Heart right ventricle (tissue), 16 donors: ENCODE measurements around the gene DLL4. TPM values are rescaled to one million over a fixed set of nuclear protein-coding genes. Genes with fewer than 3 reads are reported as not detected.
A peak's percentile ranks its signal among the peaks of the same experiment; 100 is the strongest.

Experiments
- ATAC-seq, 8 donors: fragments of 200-7000 bp; cut with Tn5 transposase; one replicate each; pipeline ENCODE4 v1.9.1; 2020; ENCODE audit warnings: mild to moderate bottlenecking in 8 of 8, moderate library complexity in 8 of 8, moderate number of reproducible peaks in 1 of 8
- DNase-seq, 2 donors: peaks; one replicate each; pipeline ENCODE4 v3.0.0-alpha.2; 2020
- H3K27ac ChIP-seq, 10 donors: fragments of 200-600 bp; sonication (generic) in 2 of 10; one replicate each; pipeline versions ENCODE4 v1.5.0 to v1.8.0; 2020 to 2022; ENCODE audit warnings: mild to moderate bottlenecking in 3 of 10
- H3K27me3 ChIP-seq, 7 donors: fragments of 200-600 bp; one replicate each; pipeline ENCODE4 v1.8.0; 2021 to 2022; ENCODE audit warnings: mild to moderate bottlenecking in 2 of 7
- H3K36me3 ChIP-seq, 9 donors: fragments of 200-600 bp; sonication (generic) in 1 of 9; one replicate each; pipeline versions ENCODE4 v1.5.0 to v1.8.0; 2020 to 2022; ENCODE audit warnings: mild to moderate bottlenecking in 2 of 9
- H3K4me1 ChIP-seq, 9 donors: fragments of 200-600 bp; sonication (generic) in 1 of 9; one replicate each; pipeline versions ENCODE4 v1.5.0 to v1.8.0; 2020 to 2022; ENCODE audit warnings: mild to moderate bottlenecking in 4 of 9
- H3K4me3 ChIP-seq, 10 donors: fragments of 200-600 bp; sonication (generic) in 2 of 10; one replicate each; pipeline versions ENCODE4 v1.5.0 to v1.8.0; 2020 to 2022; ENCODE audit warnings: mild to moderate bottlenecking in 7 of 10, moderate library complexity in 2 of 10
- H3K9me3 ChIP-seq, 11 donors: fragments of 200-600 bp in 10 of 11; sonication (generic) in 2 of 11; one replicate each; pipeline versions ENCODE4 v1.5.0 to v1.8.0; 2013 to 2022; ENCODE audit warnings: mild to moderate bottlenecking in 2 of 11, control low read depth in 1 of 11, moderate library complexity in 1 of 11
- CTCF ChIP-seq, 9 donors: fragments of 200-600 bp; sonication (generic) in 2 of 9; IDR thresholded peaks; one replicate each; pipeline versions ENCODE4 v1.5.0 to v1.8.0; 2021 to 2022; ENCODE audit warnings: antibody characterized with exemption in 9 of 9, mild to moderate bottlenecking in 5 of 9, moderate library complexity in 1 of 9
- WGBS, 2 donors: extraction: QIAGEN DNeasy Blood & Tissue Kit; methylation state at CpG; one replicate each; pipeline ENCODE4 v1.1.7; 2013; ENCODE audit warnings: inconsistent platforms in 1 of 2; 5-methylcytosine and 5-hydroxymethylcytosine counted together
- intact Hi-C, 10 donors: fragments of 100-400 bp; cut with DNase I; formaldehyde crosslinking; loops; one replicate each; pipeline versions ENCODE4 v1.11.1 to v1.14.2; 2022
- polyA plus RNA-seq, 2 donors: library from polyadenylated mRNA; stranded (reverse); fragments of 200-250 nt; gene quantifications; one replicate each; pipeline ENCODE4 v1.2.3, GENCODE V29; 2013
- total RNA-seq, 10 donors: library from RNA; stranded (reverse); fragmentation: NEBNext Ultra II Directional in 3 of 10; extraction: Animal tissue kit (Norgen Biotek cat#: 25700) in 3 of 10; gene quantifications; one replicate each; pipeline versions ENCODE4 v1.2.1 to v1.2.4, GENCODE V29; 2021 to 2023
- donor health status: Arrhythmogenic right ventricular cardiomyopathy.
- donor health status: ischemic (EF 13 %, LVEDD 7.1; RV severe dilation, severe dysfunction).
- donor health status: healthy with polysubstance abuse.
- donor health status: DM: no; HTN: yes; CAD: no.
- donor health status: DM: no; HTN: no; CAD: no.
- donor health status: ischemic (EF 25% LVEDD 6.9; RV normal size, moderate dysfunction).
- donor health status: ischemic (EF 25% LVEDD 5.7; RV mildly dilated, moderate dysfunction).
- donor health status: healthy.
- donor health status: DM: yes; HTN: yes; CAD: no.
- donor health status: Ischemic cardiomyopathy.
- donor health status: ischemic (EF 35%, LVEDD 5.7; RV mildly dilated, moderate dysfunction).
- donor health status: nonischemic (EF 11% LVEDD 7.7; RV severe dilation, severe dysfunction).
- donor health status: DM: yes; HTN: yes; CAD: no.
- donor health status: PGD.
- donor health status: ischemic (EF 29% LVEDD 5.4; RV normal size, mild dysfunction).
- donor health status: nonischemic (EF 23%, LVEDD 6.1; RV moderate dilation, normal function).

DLL4 gene
- total and polyA plus RNA-seq, 12 donors = 6.5 to 24.8 (median 14.0) TPM

- ATAC-seq (no peak), DNase-seq (no peak)
- H3K27me3 ChIP-seq = no peaks in the 10 kb centered on the region
- peak overlapping the region in 1 of 10 donors; percentile 18 for H3K27ac ChIP-seq
- H3K36me3 ChIP-seq = no peaks in the 10 kb centered on the region
- H3K9me3 ChIP-seq = no peaks in the 10 kb centered on the region
- intact Hi-C loops = no loop called here
- no peak for TF ChIP-seq CTCF (IDR thresholded peaks at IDR 0.05)
- H3K4me3 ChIP-seq = no peak overlapping the region
- peaks cover 11 to 77% (median 39%) of the 10 kb centered on the region in 9 donors for H3K4me1 ChIP-seq
- 86 to 93% methylated on average over 2 of the region's 2 CpGs for WGBS, 2 donors
These were observed 17.4 kb upstream of the DLL4 start for GRCh38 chr15:40911693-40912092.

- ATAC-seq (no peak), DNase-seq (no peak)
- H3K9me3 ChIP-seq = no peaks in the 10 kb centered on the region
- WGBS, 2 donors = 71 to 73% methylated on average over 5 to 6 of the region's 6 CpGs
- no peak overlapping the region for H3K4me3 ChIP-seq
- H3K4me1 ChIP-seq = peaks cover 3 to 77% (median 31%) of the 10 kb centered on the region in 9 donors
- H3K27me3 ChIP-seq = no peaks in the 10 kb centered on the region
- no peak for TF ChIP-seq CTCF (IDR thresholded peaks at IDR 0.05)
- intact Hi-C loops = no loop called here
- peak overlapping the region in 2 of 10 donors; percentile 10 to 21 for H3K27ac ChIP-seq
- no peaks in the 10 kb centered on the region for H3K36me3 ChIP-seq
These were observed 16.7 kb upstream of the DLL4 start for GRCh38 chr15:40912478-40912877.

GRCh38 chr15:40914013-40914412 is 15.1 kb upstream of the DLL4 start:
- intact Hi-C loops = no loop called here
- TF ChIP-seq CTCF (IDR thresholded peaks at IDR 0.05) = no peak
- no peak overlapping the region for H3K4me3 ChIP-seq
- H3K4me1 ChIP-seq = peaks cover 4 to 73% (median 27%) of the 10 kb centered on the region in 9 donors
- no peaks in the 10 kb centered on the region for H3K36me3 ChIP-seq
- ATAC-seq = no peak
- peak overlapping the region in 3 of 10 donors; percentile 4 to 88 (median 83) for H3K27ac ChIP-seq
- no peak for DNase-seq
- WGBS, 2 donors = 94 to 96% methylated on average over 12 of the region's 12 CpGs
- H3K27me3 ChIP-seq = no peaks in the 10 kb centered on the region
- H3K9me3 ChIP-seq = no peaks in the 10 kb centered on the region

GRCh38 chr15:40914486-40914885 is 14.7 kb upstream of the DLL4 start:
- DNase-seq (no peak), ATAC-seq (no peak)
- H3K4me1 ChIP-seq = peaks cover 4 to 72% (median 26%) of the 10 kb centered on the region in 9 donors
- no peaks in the 10 kb centered on the region for H3K27me3 ChIP-seq
- H3K27ac ChIP-seq = peak overlapping the region; percentile 3 to 90 (median 68)
- WGBS, 2 donors = 84 to 86% methylated on average over 8 of the region's 8 CpGs
- H3K36me3 ChIP-seq = no peaks in the 10 kb centered on the region
- no peaks in the 10 kb centered on the region for H3K9me3 ChIP-seq
- TF ChIP-seq CTCF (IDR thresholded peaks at IDR 0.05) = no peak
- no peak overlapping the region for H3K4me3 ChIP-seq
- intact Hi-C loops = no loop called here
